ENCODE measurements around the gene SLC35A5. TPM values are rescaled to one million over a fixed set of nuclear protein-coding genes. Genes with fewer than 3 reads are reported as not detected.

The SLC35A5 gene
- total and polyA plus RNA-seq, 2 of the 13 experiments (the other 11 are each of a cell fraction or from before 2014, with no cell fraction given): 15.5 to 26.5 TPM

DNA sequence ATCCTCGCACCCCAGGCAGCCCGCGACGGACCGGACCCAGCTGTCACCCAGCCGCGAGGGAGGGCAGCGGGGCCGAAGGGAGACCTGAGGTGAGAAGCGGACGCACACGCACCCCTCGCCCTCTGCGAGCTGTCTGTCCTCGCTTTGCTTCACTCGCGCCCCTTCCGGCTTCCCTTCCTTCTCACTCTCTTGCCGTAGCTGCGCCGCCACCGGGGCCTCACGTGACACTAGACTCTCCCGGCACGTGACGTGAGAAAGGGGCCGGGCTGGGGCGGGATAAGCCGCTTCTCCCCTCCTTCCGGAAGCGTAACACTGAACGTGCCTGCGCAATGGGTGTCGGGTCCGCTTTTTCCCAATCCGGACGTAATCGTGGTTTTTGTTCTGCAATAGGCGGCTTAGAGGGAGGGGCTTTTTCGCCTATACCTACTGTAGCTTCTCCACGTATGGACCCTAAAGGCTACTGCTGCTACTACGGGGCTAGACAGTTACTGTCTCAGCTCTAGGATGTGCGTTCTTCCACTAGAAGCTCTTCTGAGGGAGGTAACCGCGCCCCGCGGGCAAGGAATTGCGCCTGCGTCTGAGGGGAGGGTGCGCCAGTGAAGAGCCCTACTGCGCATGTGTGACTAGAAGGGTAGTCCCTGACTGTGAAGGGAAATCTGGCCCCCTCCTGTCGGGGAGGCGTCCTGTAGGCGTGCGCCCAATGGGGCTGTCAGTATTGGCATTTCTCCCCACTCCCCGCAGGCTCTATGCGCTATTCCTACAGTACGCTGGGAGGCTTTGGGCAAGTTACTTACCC, at the start of gene SLC35A5, which contains the start of gene ATG3 (continued):
- TF ChIP-seq ZFP37 (CRISPR knock-in tag; IDR thresholded peaks at IDR 0.05; ENCODE audit: borderline replicate concordance): peak; percentile 36; the same call in 1 of the 2 replicates
- TF ChIP-seq SRSF1 (optimal IDR thresholded peaks at IDR 0.05; ENCODE audit: low read depth, low read length): peak; percentile 78
- no peak for TF ChIP-seq ARHGAP35 (CRISPR knock-in tag; IDR thresholded peaks at IDR 0.05; ENCODE audit: borderline replicate concordance)
- TF ChIP-seq ESRRA (CRISPR knock-in tag; IDR thresholded peaks at IDR 0.05; ENCODE audit: low read depth): no peak; the same call in 1 of the 2 replicates
- TF ChIP-seq PAF1 (CRISPR knock-in tag; IDR thresholded peaks at IDR 0.05): no peak
- TF ChIP-seq ZFAT (CRISPR knock-in tag; conservative IDR thresholded peaks at IDR 0.05): no peak
- no peak for TF ChIP-seq EZH2 (conservative IDR thresholded peaks at IDR 0.05; ENCODE audit: low read depth, low read length)
- peak; percentile 69 for TF ChIP-seq TBL1XR1 (IDR thresholded peaks at IDR 0.05; ENCODE audit: borderline replicate concordance, low read length, partially characterized antibody)
- TF ChIP-seq, protein P1, sequence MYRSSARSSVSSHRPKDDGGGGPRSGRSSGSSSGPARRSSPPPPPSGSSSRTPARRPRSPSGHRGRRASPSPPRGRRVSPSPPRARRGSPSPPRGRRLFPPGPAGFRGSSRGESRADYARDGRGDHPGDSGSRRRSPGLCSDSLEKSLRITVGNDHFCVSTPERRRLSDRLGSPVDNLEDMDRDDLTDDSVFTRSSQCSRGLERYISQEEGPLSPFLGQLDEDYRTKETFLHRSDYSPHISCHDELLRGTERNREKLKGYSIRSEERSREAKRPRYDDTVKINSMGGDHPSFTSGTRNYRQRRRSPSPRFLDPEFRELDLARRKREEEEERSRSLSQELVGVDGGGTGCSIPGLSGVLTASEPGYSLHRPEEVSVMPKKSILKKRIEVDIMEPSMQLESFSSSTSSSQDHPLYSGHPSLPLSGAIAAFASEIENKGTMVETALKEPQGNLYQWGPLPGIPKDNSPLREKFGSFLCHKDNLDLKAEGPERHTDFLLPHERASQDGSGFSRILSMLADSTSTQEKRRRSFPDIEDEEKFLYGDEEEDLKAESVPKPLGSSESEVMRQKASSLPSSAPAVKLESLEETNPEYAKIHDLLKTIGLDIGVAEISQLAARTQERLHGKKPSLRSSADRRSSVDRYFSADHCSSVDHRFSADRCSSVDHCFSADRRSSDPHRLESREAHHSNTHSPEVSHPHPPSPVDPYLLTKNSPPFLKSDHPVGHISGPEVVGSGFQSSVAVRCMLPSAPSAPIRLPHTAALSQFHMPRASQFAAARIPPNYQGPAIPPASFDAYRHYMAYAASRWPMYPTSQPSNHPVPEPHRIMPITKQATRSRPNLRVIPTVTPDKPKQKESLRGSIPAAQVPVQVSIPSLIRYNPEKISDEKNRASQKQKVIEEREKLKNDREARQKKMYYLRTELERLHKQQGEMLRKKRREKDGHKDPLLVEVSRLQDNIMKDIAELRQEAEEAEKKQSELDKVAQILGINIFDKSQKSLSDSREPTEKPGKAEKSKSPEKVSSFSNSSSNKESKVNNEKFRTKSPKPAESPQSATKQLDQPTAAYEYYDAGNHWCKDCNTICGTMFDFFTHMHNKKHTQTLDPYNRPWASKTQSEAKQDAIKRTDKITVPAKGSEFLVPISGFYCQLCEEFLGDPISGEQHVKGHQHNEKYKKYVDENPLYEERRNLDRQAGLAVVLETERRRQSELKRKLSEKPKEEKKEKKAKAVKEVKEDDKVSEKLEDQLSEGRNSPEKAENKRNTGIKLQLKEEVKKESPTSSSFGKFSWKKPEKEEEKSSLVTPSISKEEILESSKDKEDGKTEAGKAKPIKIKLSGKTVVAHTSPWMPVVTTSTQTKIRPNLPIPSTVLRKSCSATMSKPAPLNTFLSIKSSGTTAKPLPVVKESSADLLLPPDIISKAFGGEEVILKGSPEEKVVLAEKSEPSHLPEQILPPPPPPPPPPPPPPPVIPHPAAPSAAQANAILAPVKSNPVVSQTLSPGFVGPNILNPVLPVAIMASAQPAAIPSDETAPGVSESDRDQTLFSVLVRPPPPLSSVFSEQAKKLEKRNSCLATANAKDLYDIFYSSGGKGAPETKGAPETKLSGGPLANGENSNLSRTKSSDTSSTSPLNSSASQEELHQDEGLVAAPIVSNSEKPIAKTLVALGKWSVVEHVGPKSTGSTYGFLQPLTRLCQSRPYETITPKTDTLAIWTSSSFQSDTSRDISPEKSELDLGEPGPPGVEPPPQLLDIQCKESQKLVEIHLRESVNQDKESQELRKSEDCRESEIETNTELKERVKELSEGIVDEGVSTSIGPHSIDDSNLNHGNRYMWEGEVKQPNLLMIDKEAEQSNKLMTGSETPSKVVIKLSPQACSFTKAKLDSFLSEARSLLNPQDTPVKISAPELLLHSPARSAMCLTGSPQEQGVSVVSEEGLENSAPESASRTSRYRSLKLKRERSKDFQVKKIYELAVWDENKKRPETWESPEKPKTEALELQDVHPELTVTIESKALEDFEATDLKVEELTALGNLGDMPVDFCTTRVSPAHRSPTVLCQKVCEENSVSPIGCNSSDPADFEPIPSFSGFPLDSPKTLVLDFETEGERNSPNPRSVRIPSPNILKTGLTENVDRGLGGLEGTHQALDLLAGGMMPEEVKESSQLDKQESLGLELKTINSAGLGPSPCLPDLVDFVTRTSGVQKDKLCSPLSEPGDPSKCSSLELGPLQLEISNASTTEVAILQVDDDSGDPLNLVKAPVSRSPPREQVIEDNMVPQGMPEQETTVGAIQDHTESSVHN (CRISPR knock-in tag; IDR thresholded peaks at IDR 0.05): no peak; the same call in 1 of the 2 replicates
- TF ChIP-seq PRMT3 (CRISPR knock-in tag; IDR thresholded peaks at IDR 0.05; ENCODE audit: borderline replicate concordance, low read depth): no peak
- TF ChIP-seq KLF15 (CRISPR knock-in tag; IDR thresholded peaks at IDR 0.05; ENCODE audit: borderline replicate concordance): no peak
- 0 out of 2 replicates have a peak, but pooled peaks have one; percentile 79 for TF ChIP-seq SNAPC2 (CRISPR knock-in tag; IDR thresholded peaks at IDR 0.05)
- no peak for TF ChIP-seq EEA1 (CRISPR knock-in tag; IDR thresholded peaks at IDR 0.05; ENCODE audit: borderline replicate concordance)
- peak; percentile 86 for TF ChIP-seq TBX3 (IDR thresholded peaks at IDR 0.05; ENCODE audit: borderline replicate concordance)
- no peak for TF ChIP-seq ZNF850 (CRISPR knock-in tag; conservative IDR thresholded peaks at IDR 0.05)
- peak; percentile 46; the same call in 1 of the 2 replicates for TF ChIP-seq ZNF878 (CRISPR knock-in tag; IDR thresholded peaks at IDR 0.05)
- TF ChIP-seq, protein P2, sequence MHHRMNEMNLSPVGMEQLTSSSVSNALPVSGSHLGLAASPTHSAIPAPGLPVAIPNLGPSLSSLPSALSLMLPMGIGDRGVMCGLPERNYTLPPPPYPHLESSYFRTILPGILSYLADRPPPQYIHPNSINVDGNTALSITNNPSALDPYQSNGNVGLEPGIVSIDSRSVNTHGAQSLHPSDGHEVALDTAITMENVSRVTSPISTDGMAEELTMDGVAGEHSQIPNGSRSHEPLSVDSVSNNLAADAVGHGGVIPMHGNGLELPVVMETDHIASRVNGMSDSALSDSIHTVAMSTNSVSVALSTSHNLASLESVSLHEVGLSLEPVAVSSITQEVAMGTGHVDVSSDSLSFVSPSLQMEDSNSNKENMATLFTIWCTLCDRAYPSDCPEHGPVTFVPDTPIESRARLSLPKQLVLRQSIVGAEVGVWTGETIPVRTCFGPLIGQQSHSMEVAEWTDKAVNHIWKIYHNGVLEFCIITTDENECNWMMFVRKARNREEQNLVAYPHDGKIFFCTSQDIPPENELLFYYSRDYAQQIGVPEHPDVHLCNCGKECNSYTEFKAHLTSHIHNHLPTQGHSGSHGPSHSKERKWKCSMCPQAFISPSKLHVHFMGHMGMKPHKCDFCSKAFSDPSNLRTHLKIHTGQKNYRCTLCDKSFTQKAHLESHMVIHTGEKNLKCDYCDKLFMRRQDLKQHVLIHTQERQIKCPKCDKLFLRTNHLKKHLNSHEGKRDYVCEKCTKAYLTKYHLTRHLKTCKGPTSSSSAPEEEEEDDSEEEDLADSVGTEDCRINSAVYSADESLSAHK (CRISPR knock-in tag; IDR thresholded peaks at IDR 0.05; ENCODE audit: borderline replicate concordance): no peak
- 0 out of 2 replicates have a peak, but pooled peaks have one; percentile 33 for TF ChIP-seq CC2D1A (CRISPR knock-in tag; IDR thresholded peaks at IDR 0.05)

All from HepG2 (cell line).